Naive thymus-derived CD4-positive, alpha-beta T cell (primary cell): ENCODE results near the gene HNRNPCL1. TPM values are rescaled to one million over a fixed set of nuclear protein-coding genes. Genes with fewer than 3 reads are reported as not detected.
"Not testable (repeated sequence)": the region's sequence is repeated elsewhere in the genome, so short reads cannot be mapped to it uniquely, and the experiment has no call there.

Experiments
- ATAC-seq: fragments of 150-1000 bp; cut with Tn5 transposase; 2 replicates; pipeline ENCODE4 v1.10.0; 2021; ENCODE audit warnings: mild to moderate bottlenecking, moderate library complexity
- CTCF ChIA-PET: fragments of 350-600 bp; sonication (Branson Sonifier 250); formaldehyde crosslinking; loops from one replicate; lab custom pipeline; 2021; ENCODE audit warnings: antibody characterized with exemption; lab: Charles Lee
- POLR2A ChIA-PET: fragments of 350-600 bp; sonication (Branson Sonifier 250); formaldehyde crosslinking; loops from one replicate; lab custom pipeline; 2021; ENCODE audit warnings: antibody characterized with exemption, inconsistent platforms; lab: Charles Lee
- DNase-seq, 9 donors: peaks; one replicate each; pipeline versions ENCODE4 v3.0.0 to v3.0.0-alpha.2; 2020 to 2022; ENCODE audit warnings: mixed read lengths in 1 of 9
- H3K27ac ChIP-seq: one replicate; pipeline ENCODE4 v1.7.0; 2013; ENCODE audit warnings: mild to moderate bottlenecking, low read depth, low read length, moderate library complexity
- H3K27me3 ChIP-seq, 2 donors: one replicate each; pipeline ENCODE4 v1.7.0; 2013; ENCODE audit warnings: low read length in 2 of 2, mild to moderate bottlenecking in 2 of 2, moderate library complexity in 2 of 2; ENCODE audit not compliant: control insufficient read depth in 2 of 2, insufficient read depth in 2 of 2
- H3K36me3 ChIP-seq, 3 experiments: 1 replicate in 2 of 3; 2 replicates in 1 of 3; pipeline ENCODE4 v1.7.0; 2013; ENCODE audit warnings: low read length in 3 of 3, mild to moderate bottlenecking in 3 of 3, moderate library complexity in 1 of 3; ENCODE audit not compliant: insufficient read depth in 3 of 3, control insufficient read depth in 2 of 3
- H3K4me1 ChIP-seq, 2 donors: one replicate each; pipeline ENCODE4 v1.7.0; 2013; ENCODE audit warnings: low read length in 2 of 2, mild to moderate bottlenecking in 2 of 2, moderate library complexity in 1 of 2; ENCODE audit not compliant: control insufficient read depth in 2 of 2, insufficient read depth in 2 of 2
- H3K4me3 ChIP-seq: 2 replicates; pipeline ENCODE4 v1.7.0; 2013; ENCODE audit warnings: mild to moderate bottlenecking, low read length
- H3K9me3 ChIP-seq, 3 experiments: 1 replicate in 2 of 3; 2 replicates in 1 of 3; pipeline ENCODE4 v1.7.0; 2013; ENCODE audit warnings: low read length in 3 of 3; ENCODE audit not compliant: control insufficient read depth in 2 of 3
- H3K27ac Mint-ChIP-seq, 9 donors: one replicate each; pipeline ENCODE4 v1.8.0; 2020 to 2022; ENCODE audit warnings: mixed read lengths in 9 of 9, mild to moderate bottlenecking in 8 of 9, moderate library complexity in 5 of 9, inconsistent platforms in 2 of 9
- H3K27me3 Mint-ChIP-seq, 5 donors: one replicate each; pipeline ENCODE4 v1.8.0; 2021 to 2022; ENCODE audit warnings: mixed read lengths in 5 of 5, mild to moderate bottlenecking in 1 of 5
- H3K36me3 Mint-ChIP-seq, 5 donors: one replicate each; pipeline ENCODE4 v1.8.0; 2020 to 2022; ENCODE audit warnings: mixed read lengths in 5 of 5, mild to moderate bottlenecking in 3 of 5, inconsistent platforms in 1 of 5
- H3K4me1 Mint-ChIP-seq, 7 donors: one replicate each; pipeline ENCODE4 v1.8.0; 2020 to 2022; ENCODE audit warnings: mixed read lengths in 7 of 7, mild to moderate bottlenecking in 3 of 7, inconsistent platforms in 1 of 7
- H3K4me3 Mint-ChIP-seq, 10 donors: one replicate each; pipeline ENCODE4 v1.8.0; 2020 to 2022; ENCODE audit warnings: mild to moderate bottlenecking in 10 of 10, mixed read lengths in 10 of 10, moderate library complexity in 6 of 10, inconsistent platforms in 2 of 10
- H3K9me3 Mint-ChIP-seq, 11 donors: one replicate each; pipeline ENCODE4 v1.8.0; 2020 to 2022; ENCODE audit warnings: mixed read lengths in 11 of 11, mild to moderate bottlenecking in 4 of 11, inconsistent platforms in 1 of 11, moderate library complexity in 1 of 11
- intact Hi-C, 2 donors: fragments of 100-400 bp; cut with micrococcal nuclease; formaldehyde crosslinking; loops; one replicate each; pipeline ENCODE4 v1.15.1; 2023
- polyA plus RNA-seq, 2 donors: library from polyadenylated mRNA; unstranded; fragments of 300-500 nt; fragmentation: Illumina TruSeq; gene quantifications; one replicate each; pipeline ENCODE4 v1.2.3, GENCODE V29; 2021
- total RNA-seq, 6 experiments: library from RNA in 5 of 6; stranded (reverse) in 5 of 6; gene quantifications; 1 replicate in 5 of 6; 2 replicates in 1 of 6; pipeline ENCODE4 v1.2.3 and lab custom pipeline; 2021 to 2026

HNRNPCL1 gene
- total and polyA plus RNA-seq, 7 experiments from 2014 or later = not detected

- H3K4me3 ChIP-seq, CTCF ChIA-PET, intact Hi-C loops, H3K36me3 Mint-ChIP-seq, DNase-seq, H3K27ac ChIP-seq, H3K4me1 Mint-ChIP-seq, H3K4me3 Mint-ChIP-seq, H3K9me3 ChIP-seq, H3K27ac Mint-ChIP-seq, H3K27me3 ChIP-seq, POLR2A ChIA-PET, H3K36me3 ChIP-seq, H3K4me1 ChIP-seq, ATAC-seq: not testable (repeated sequence)
- H3K27me3 Mint-ChIP-seq = peaks cover 2 to 19% (median 15%) of the 10 kb centered on the region in 5 donors
- peaks cover 0 to 13% (median 0%) of the 10 kb centered on the region in 11 donors for H3K9me3 Mint-ChIP-seq
These were observed 15.3 kb downstream of the HNRNPCL1 start for GRCh38 chr1:12833251-12833650.

DNA sequence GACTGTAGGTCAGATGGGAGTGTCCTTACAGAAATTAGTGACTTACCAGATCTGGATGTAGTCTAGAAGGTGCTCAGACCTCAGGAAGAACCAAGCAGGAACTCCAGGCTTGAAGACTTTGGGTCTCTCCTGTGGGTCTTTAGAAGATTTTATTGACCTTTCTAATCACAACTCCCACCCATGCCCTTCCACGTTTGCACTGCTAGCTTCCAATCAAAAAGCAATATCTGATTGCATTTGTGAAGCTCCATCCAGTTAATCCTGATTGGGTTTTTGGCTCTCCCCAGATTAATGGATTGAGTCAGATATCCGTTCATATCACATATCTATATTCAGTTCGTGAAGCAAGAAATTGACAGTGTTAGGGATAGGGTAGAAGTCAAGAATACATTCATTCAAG, 17.2 kb downstream of the HNRNPCL1 start, which contains the start of gene PRAMEF11:
Gene PRAMEF11, minus strand, starts transcription at position 101 of the 400 bp plus-strand sequence. CDS start 2,621 bp downstream, outside the sequence.
- Mint-ChIP-seq H3K27me3 (peaks cover 2 to 18% (median 13%) of the 10 kb centered on the region in 5 donors), H3K9me3 (peaks cover 0 to 13% (median 0%) of the 10 kb centered on the region in 11 donors)
- H3K27ac ChIP-seq, H3K27ac Mint-ChIP-seq, DNase-seq, H3K36me3 Mint-ChIP-seq, H3K36me3 ChIP-seq, H3K4me1 Mint-ChIP-seq, H3K9me3 ChIP-seq, CTCF ChIA-PET, H3K27me3 ChIP-seq, POLR2A ChIA-PET, H3K4me3 Mint-ChIP-seq, ATAC-seq, H3K4me3 ChIP-seq, intact Hi-C loops, H3K4me1 ChIP-seq: not testable (repeated sequence)

GRCh38 chr1:12819061-12819460, 29.5 kb downstream of the HNRNPCL1 start:
- ATAC-seq, CTCF ChIA-PET: not testable (repeated sequence)

GRCh38 chr1:12811409-12811784, 37.1 kb downstream of the HNRNPCL1 start:
- H3K4me1 Mint-ChIP-seq = no peaks in the 10 kb centered on the region
- H3K27me3 Mint-ChIP-seq = peaks cover 8 to 45% (median 27%) of the 10 kb centered on the region in 5 donors
- no peak overlapping the region for H3K4me3 Mint-ChIP-seq
- POLR2A ChIA-PET = no interaction called here
- CTCF ChIA-PET = no interaction called here
- intact Hi-C loops = no loop called here
- Histone ChIP-seq H3K9me3 (no peaks in the 10 kb centered on the region), H3K36me3 (no peaks in the 10 kb centered on the region), H3K27me3 (no peaks in the 10 kb centered on the region), H3K4me1 (no peaks in the 10 kb centered on the region), H3K27ac (no peak overlapping the region), H3K4me3 (no peak overlapping the region)
- no peak overlapping the region for H3K27ac Mint-ChIP-seq
- H3K9me3 Mint-ChIP-seq = peaks cover 0 to 12% (median 6%) of the 10 kb centered on the region in 11 donors
- no peak for DNase-seq
- H3K36me3 Mint-ChIP-seq = no peaks in the 10 kb centered on the region
- no peak for ATAC-seq

More at GRCh38 chr1:12819061-12819460, 29.5 kb downstream of the HNRNPCL1 start:
- H3K9me3 Mint-ChIP-seq, H3K4me3 ChIP-seq, H3K4me1 Mint-ChIP-seq, POLR2A ChIA-PET, H3K9me3 ChIP-seq, intact Hi-C loops, H3K27ac ChIP-seq, H3K27me3 ChIP-seq, H3K36me3 Mint-ChIP-seq, DNase-seq, H3K4me1 ChIP-seq, H3K27ac Mint-ChIP-seq, H3K36me3 ChIP-seq, H3K4me3 Mint-ChIP-seq: not testable (repeated sequence)
- H3K27me3 Mint-ChIP-seq = peaks cover 15 to 24% (median 22%) of the 10 kb centered on the region in 5 donors

DNA sequence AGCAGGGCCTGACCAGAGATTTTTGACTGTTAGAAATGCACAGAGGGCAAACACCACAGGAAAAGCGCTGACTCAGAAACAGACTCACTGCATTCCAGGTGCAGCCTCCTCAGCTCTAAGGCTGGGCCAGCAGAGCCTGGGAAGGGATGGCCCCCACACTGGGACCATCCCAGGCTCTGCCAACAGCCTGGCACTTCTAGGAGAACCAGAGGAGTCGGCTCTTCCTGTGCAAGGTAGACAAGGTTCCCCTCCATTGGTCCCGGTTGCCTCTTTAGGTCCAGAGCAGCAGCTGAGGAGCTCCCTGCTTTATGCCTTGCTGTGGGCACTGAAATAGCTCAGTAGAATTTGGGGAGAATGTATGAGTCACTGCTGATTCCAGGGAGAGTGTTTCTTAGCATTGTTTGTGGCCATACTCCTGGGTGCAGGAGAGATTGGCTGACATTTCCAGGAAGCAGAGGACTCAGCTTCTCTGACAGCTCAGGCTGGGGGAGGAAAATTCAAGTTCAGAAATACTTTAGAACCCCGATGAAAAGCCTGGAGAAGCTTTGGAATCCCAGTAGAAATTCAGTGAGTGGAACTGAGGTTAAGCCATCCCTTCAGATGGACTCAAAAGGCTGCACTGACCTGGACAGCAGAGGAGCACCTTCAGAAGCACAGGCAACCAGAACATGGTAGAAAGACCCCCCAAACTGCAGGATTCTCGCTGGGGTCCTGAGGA, 37.7 kb downstream of the HNRNPCL1 start:
- no peaks in the 10 kb centered on the region for H3K4me1 ChIP-seq
- Mint-ChIP-seq H3K4me3 (no peak overlapping the region), H3K4me1 (no peaks in the 10 kb centered on the region), H3K27me3 (peaks cover 8 to 45% (median 31%) of the 10 kb centered on the region in 5 donors), H3K9me3 (peaks cover 0 to 18% (median 6%) of the 10 kb centered on the region in 11 donors), H3K36me3 (no peaks in the 10 kb centered on the region), H3K27ac (no peak overlapping the region)
- no peaks in the 10 kb centered on the region for H3K27me3 ChIP-seq
- intact Hi-C loops = no loop called here
- no peak overlapping the region for H3K4me3 ChIP-seq
- CTCF ChIA-PET = no interaction called here
- no peak for ATAC-seq
- POLR2A ChIA-PET = no interaction called here
- DNase-seq = no peak
- H3K36me3 ChIP-seq = no peaks in the 10 kb centered on the region
- no peak overlapping the region for H3K27ac ChIP-seq
- H3K9me3 ChIP-seq = no peaks in the 10 kb centered on the region

- H3K9me3 ChIP-seq = no peaks in the 10 kb centered on the region
- no peak overlapping the region for H3K4me3 Mint-ChIP-seq
- ATAC-seq (no peak), DNase-seq (no peak)
- CTCF ChIA-PET = no interaction called here
- no peaks in the 10 kb centered on the region for H3K4me1 Mint-ChIP-seq
- H3K36me3 Mint-ChIP-seq = peaks cover 0 to 4% (median 0%) of the 10 kb centered on the region in 5 donors
- no peak overlapping the region for H3K27ac ChIP-seq
- peaks cover 7 to 49% (median 38%) of the 10 kb centered on the region in 5 donors for H3K27me3 Mint-ChIP-seq
- H3K36me3 ChIP-seq = no peaks in the 10 kb centered on the region
- H3K27ac Mint-ChIP-seq = no peak overlapping the region
- POLR2A ChIA-PET = no interaction called here
- intact Hi-C loops = no loop called here
- H3K27me3 ChIP-seq = no peaks in the 10 kb centered on the region
- H3K4me3 ChIP-seq = no peak overlapping the region
- H3K4me1 ChIP-seq = no peaks in the 10 kb centered on the region
- peaks cover 2 to 26% (median 11%) of the 10 kb centered on the region in 11 donors for H3K9me3 Mint-ChIP-seq
These were observed 38.6 kb downstream of the HNRNPCL1 start for GRCh38 chr1:12809933-12810332.

- ATAC-seq (no peak), DNase-seq (no peak)
- Mint-ChIP-seq H3K4me3 (no peak overlapping the region), H3K27ac (no peak overlapping the region), H3K4me1 (no peaks in the 10 kb centered on the region), H3K36me3 (peaks cover 0 to 2% (median 0%) of the 10 kb centered on the region in 5 donors), H3K27me3 (peaks cover 3 to 14% (median 13%) of the 10 kb centered on the region in 5 donors), H3K9me3 (peaks cover 1 to 15% (median 3%) of the 10 kb centered on the region in 11 donors)
- intact Hi-C loops = no loop called here
- ChIA-PET POLR2A (no interaction called here), CTCF (no interaction called here)
- no peaks in the 10 kb centered on the region for H3K9me3 ChIP-seq
- no peak overlapping the region for H3K4me3 ChIP-seq
- no peaks in the 10 kb centered on the region for H3K4me1 ChIP-seq
- no peaks in the 10 kb centered on the region for H3K27me3 ChIP-seq
- no peak overlapping the region for H3K27ac ChIP-seq
- no peaks in the 10 kb centered on the region for H3K36me3 ChIP-seq
These were observed 48.8 kb downstream of the HNRNPCL1 start for GRCh38 chr1:12799730-12800129.
